NCI-H2227 (cell line): ENCODE results near the gene SBF2.
A peak's percentile ranks its signal among the peaks of the same experiment; 100 is the strongest.

Source experiments
- DNase-seq: peaks from one replicate; lab custom pipeline; 2025; ENCODE audit not compliant: unreplicated experiment; lab: John Stamatoyannopoulos, UW

The SBF2 gene

DNA sequence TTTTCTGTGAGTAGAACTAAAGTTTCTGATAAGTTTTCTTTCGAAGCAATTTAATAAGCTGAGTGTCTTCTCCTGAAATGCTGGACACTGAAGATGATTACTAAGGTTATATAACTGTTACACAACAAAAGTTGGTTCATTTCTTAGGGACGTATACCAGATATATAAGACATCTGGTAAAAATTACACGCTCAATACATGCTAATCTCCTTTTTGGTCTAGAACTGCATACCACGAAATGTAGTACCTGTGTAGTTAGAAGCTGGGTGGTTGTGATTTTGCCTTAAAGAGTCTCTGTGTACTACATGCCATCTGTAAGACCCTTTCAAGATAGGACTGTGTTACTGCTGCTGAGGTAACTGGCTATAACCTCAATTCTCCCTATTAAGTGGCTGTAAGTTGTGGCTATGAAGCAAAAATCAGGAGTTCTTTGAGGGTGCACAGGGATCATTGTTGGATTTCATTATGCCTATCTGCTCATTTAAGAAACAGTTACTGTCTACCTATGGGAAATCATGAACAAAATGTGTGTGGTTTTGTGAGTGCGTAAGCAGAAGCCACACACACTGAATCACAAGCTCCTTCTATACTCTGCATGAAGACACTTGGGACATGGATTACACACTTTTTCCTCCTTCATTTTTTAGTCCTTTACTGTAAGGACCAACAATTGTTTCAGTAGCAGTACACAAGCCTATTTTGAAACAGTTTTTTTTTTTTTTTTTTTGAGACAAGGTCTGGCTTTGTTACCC is 434.3 kb downstream of the SBF2 start:
- no peak for DNase-seq

DNA sequence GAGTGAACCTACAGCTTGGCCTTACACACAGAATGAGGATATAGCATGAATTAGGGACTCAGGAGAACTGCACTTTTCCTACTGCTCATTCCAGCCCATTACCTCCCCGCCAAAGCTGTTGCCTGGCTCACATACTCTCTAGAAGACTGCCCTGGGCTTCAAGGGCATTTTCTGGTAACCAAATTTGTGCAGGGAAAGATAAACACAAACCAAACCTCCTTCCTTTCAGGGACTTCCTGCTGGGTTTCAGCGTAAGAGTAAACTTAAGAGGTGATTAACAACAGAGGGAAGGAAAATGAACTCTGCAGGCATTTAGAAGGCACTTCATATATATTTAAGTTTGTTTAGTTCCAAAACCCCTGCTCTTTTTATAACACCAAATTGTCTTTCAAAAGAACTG is 435.2 kb downstream of the SBF2 start:
- DNase-seq: peak; percentile 26

DNA sequence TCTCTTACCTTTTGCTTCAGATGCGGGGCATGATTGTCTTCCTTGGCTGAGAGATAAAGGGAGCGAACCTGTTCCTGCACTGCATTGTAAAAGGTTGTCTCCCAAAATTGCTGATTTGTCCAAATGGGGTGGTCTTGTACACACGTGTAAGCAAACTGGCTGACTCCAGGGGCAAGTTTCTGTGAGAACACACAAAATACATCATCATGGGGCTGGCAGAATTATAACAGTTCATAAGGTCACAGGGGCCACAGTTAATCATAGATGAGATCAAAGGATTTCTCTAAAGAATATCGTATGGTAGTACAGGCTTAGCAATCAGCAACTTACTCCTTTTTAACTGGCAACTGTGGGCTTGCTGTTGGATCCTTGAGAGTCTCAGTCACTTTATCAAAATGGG is 435.8 kb downstream of the SBF2 start:
- DNase-seq: no peak

DNA sequence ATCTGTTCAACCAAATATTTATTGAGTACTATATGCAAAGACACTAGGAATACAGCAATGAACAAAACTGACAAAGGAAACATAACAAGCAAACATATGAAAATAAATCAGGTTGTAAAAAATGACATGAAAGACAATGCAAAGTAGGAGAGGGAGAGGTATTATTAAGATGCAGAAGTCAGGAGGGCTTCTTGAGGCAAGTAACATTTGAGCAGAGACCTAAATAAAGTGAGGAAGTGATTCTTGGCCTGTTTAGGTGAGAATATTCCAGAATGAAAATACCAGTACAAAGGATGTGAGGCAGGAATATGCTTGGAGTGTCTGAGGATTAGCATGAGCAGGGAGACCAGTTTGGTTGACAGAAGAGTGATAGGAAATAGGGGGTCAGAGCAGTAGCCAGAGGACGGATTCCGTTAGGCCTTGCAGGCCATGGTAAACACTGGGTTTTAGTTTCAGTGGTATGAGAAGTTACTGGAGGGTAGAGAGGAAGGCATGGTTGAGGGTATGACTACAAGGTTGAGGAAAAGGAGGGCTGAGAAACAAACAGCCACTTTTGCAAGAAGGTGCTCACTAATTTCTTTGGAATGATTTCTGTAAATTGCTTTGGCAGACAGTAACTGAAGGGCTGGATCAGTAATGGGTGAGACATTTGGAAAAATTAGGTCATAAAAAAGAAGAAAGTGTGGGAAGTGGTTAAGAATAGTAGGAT is 438.3 kb downstream of the SBF2 start:
- no peak for DNase-seq

DNA sequence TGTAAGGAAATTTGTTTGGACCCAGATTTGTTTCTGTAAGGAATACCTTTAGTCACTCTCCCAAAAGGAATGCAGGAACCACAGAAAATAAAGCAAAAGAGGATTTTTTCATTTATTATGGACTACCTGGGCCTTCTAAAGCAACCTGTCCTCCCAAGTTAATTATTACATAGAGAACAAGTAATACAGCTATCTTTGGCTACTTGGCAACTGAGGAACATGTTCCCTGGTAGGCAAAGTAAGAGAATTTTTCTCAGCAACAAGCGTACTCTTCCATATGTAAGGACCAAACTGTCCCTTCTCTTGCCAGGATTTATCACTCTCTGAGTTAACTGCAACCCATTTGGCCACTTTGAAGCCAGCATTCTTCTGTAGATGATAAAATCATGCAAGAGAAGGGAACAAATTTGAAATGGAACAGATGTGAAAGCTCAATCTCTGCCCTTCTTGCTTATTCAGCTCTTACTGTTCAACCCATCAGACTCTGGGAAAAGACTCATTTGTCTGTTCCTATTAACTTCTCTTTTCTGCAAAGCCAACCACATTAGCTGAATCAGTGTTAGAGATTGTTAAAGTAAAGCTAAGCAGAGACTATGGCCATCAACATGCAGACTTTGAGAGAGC is 440.0 kb downstream of the SBF2 start:
- DNase-seq: no peak

DNA sequence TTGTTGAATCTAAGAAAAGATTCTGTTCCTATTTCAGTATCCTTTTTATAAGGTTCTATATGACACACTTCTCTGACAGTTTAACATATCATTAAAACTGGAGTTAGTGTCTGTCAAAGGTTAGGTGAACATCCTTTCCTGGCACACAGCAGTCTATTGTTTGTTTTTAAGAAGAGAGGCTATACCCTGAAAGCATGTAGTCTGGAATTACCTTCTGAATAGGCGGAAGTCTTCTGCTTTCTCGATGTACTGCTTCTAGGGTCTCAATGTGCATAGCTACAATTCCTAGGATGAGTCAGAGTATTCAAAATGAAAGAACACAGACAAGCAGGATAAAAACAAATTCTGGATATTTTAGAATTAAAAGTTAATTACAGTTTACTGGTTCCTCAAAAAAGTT is 441.6 kb downstream of the SBF2 start:
- no peak for DNase-seq

DNA sequence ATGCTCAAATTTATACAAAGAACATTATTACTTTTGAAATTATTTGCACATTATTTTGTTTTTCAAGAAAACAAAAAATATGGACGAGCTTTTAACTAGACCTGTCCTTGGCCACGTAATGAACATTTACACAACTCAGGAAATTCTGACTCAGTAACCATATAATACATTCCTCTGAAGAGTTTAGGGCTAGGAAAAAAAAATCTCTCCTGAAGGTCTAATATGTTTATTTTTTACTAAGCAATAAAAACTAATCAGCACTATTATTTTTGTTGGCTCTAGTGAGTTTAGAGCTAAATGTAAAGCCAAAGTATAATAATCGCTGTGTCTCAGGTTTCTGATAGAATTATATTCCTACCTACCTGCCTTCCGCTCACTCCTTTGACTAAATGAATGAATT is 442.7 kb downstream of the SBF2 start:
- no peak for DNase-seq

DNA sequence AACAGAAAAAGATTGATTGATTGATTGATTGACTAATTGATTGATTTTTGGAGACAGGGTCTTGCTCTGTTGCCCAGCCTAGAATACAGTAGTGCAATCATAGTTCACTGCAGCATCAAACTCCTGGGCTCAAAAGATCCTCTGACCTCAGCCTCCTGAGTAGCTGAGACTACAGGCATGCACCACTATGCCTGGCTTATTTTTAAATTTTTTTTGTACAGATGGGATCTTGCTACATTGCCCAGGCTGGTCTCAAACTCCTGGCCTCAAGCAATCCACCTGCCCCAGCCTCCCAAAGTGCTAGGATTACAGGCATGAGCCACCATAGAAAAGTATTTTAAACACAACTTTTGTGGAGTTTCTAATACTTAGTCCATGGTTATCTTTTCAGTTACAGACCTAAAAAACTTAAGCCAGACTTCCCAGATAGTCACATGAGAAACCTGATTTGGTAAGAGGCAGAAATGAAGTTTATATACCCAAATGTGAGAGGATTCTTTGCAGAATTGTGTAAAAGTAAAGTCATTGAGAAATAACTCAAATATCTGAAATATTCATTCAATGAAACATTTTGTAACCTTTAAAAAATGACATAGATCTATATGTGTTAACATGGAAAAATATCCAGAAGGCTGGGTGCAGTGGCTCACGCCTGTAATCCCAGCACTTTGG is 443.7 kb downstream of the SBF2 start:
- DNase-seq: no peak

DNA sequence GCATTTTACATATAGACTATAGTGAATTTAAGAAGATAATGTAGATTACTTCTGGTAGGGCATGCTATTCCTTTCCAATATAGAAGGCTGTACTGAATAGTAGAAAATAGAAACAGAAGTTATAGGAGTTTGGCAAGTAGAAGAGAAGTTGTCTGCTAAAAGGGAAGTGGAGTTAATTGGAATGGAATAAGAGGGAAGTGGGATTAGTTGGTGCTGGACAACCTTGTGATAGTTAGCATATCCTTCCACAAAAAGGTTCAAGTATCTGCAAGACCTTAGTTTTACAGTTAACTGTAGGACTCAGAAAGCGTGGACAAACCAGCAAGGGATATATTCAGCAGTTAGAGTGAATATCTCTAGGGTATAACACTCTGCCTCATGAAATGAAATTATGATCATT is 444.6 kb downstream of the SBF2 start:
- DNase-seq: no peak

DNA sequence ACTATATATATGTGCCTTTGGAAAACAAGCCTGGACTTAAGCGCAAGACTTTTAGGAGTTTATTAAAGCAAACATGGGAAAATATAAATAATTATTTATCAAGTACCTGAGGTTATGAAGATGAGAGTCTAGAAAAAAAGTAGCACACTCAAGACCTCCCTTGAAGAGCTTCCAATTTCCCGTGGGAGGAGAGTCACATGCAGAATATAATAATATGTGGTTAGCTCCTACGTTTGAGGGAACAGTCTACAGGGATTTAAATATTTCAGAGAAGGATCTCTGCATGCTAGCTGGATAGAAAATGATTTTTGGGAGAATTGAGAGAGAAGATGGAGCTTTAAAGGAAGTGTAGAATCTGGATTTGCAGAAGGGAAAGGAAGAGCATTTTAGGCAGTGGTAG is 446.4 kb downstream of the SBF2 start:
- no peak for DNase-seq

DNA sequence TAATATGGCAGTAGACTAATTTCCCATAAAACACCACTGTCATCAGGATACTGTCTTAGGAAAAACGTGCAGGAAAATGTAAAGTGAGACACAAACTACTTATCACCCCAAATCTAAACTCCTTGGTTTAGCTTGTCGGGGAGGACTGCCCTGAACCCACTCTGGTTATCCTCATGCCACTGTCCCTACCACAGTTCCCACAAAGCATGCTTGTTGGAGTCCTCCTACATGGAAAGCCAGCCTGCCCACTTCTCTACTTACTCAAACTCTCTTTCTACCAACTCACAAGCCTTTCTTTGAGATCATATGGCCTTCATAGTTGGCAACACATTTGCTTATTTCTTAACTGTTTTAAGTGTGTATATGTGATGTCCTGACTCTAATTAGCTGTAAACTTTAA is 451.1 kb downstream of the SBF2 start:
- DNase-seq: no peak

DNA sequence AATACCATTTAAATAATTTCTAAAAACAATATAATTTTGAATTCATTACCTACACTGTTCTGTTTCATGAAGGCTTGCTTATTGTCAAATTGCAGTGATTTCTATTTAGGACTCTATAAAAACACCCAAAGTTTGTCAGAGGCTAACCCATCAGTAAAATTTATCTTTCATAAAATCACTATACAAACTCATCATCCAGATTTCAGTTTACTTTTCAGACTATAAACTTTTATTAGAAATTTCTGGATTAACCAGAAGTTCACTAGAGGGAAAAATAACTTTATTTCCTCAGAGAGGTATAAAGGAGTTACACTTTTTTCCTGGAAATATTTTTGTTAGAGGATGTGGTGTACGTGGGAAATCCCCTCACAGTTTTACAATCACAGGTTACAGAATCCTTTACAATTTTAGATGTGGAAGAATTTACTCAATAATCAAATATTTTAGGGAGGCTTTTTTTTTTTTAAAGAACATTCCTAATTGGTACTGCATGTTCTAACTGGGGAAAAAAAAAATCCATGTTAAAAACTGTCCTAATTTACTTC is 453.5 kb downstream of the SBF2 start:
- DNase-seq: no peak

DNA sequence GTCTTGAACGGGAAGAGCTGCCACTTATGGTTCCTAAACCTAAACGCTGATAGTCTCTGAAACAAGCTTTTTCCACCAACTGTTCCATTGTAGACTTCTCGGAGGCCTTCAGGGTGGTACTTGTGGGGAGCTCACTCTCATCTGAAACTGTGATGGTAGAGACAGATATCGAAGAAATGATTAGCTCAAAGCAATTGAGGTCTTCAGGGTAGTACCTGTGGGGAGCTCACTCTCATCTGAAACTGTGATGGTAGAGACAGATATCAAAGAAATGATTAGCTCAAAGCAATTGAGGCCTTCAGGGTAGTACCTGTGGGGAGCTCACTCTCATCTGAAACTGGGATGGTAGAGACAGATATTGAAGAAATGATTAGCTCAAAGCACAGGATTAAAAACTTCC is 454.5 kb downstream of the SBF2 start:
- DNase-seq: no peak

DNA sequence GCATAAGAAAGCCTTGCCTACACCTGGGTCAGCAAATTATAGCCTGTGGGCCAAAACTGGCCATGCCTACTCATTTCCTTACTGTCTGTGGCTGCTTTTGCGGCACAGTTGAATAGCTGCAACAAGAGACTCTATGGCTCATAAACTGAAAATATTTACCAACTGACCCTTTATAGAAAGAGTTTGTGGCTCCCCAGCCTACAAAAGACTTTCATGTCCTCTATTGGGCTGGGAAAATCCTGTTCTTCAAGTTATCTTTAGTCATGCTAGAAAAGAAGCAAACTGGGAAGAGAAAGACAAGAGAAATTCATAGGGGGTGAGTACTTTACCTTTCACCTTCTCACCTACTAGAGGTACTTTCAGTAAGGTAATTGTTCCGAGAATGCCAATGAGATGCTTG is 455.1 kb downstream of the SBF2 start:
- DNase-seq: peak; percentile 40

DNA sequence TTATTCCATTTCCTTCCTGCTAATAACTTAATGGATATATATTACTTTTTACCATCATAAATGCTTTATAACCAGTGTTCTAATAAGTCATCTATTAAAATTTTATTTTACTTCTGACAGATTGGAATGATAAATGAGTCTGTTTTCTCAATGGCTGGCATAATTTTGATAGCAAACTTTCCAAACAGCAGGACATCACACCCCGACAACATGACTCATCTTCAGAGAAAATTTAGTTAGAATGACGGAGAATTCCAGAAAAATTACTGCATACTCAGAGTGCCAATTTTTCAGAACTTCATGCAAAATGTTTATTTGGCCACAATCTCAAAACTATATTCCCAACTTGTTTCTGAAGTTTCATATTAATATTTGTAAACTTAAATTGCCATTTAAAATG is 455.8 kb downstream of the SBF2 start:
- no peak for DNase-seq

DNA sequence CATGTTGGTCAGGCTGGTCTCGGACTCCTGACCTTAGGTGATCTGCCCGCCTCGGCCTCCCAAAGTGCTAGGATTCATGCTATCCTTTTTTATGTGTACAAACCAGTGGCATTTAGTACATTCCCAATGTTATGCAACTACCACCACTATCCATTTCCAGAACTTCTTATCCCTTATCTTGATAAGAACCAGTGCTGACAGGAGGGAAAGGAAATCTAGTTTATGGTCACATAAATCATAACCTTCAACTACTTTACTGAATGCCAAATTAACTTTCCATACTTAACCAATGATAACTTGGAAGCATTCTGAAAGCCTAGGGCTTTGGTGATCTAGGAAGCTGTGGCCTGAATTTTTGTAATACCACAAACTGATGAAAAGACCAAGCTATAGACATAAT is 459.7 kb downstream of the SBF2 start:
- no peak for DNase-seq

DNA sequence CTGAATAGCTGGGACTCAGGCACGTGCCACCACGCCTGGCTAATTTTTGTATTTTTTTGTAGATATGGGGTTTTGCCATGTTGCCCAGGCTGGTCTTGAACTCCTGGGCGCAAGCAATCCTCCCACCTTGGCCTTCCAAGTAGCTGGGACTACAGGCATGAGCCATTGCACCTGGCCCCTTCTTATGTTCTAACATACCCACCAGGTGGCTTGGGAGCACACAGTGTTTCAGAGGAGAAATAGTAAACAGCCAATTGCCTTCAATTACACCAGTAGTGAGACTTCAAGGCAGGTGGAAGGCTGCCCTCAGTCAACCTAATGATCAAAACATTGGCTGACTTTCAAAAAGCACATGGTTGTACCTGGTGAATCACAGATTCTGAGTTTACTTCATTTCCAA is 462.9 kb downstream of the SBF2 start:
- no peak for DNase-seq

DNA sequence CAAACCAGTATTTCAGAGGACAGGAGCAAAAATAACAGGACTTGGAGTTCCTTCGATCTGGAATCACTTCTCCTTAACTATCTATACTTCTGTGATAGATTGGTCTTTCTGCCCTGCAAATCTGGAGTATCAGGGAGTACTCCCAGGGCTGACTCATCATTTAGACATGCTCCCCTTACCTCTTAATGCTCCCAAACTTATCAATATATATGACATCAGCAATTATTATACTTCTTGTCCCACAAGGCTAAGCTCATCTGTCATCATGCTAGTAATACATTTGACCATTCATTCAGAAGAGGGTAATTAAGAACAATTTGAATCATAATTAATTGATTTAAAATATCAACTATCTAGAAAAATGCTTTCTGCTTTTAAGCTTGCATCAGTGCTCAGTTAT is 466.3 kb downstream of the SBF2 start:
- DNase-seq: no peak

DNA sequence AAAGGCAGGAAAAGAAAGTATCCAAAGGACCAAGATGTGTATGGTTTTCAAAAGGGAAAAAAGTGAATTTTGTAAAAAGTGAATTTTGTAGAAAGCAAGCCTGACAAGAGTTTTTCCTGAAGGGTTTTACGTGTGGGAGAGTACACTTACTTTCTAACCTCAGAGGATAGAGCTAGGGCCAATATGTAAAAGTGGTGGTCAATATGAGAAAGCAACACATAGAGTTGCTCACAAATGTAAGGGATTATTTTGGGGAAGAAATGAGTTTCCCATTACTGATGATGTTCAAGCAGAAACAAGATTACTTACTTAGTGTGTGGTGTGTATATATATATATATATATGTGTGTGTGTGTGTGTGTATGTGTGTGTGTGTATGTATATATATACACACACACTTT is 467.6 kb downstream of the SBF2 start:
- no peak for DNase-seq

DNA sequence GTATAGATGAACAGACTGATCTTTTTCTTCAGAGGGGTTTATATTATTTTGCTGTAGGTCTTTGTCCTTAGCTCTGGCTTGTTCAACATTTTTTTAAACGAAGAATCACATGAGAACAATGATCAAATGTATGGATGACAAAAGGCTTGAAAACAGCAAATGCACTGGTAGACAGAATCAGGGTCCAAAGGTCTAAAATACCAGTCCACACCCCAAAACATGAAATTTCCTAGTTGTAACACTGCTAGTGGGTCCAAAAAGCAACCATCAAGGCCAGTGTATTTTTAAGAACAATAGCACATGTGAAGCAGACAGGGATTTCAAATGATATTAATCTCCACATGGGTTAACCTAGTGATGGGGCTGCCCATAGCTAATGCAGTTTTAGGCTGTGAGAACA is 468.1 kb downstream of the SBF2 start:
- DNase-seq: no peak

DNA sequence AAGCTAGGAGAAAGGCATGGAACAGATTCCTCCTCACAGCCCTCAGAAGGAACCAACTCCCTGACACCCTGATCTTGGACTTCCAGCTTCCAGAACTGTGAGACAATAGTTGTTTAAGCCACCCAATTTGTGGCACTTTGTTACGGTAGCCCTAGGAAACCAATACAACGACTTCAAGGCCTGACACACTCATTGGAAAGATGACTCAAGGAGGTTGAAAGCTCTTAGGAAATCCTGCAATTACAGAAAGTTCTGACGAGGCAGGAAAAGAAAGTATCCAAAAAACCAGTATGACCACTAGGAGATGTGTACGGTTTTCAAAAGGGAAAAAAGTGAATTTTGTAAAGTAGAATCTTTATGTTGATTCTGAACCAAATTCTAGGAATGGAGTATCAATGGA is 468.7 kb downstream of the SBF2 start:
- DNase-seq: no peak
